ENCODE data around the gene WDR48.

- TF ChIP-seq POLR2A (IDR thresholded peaks at IDR 0.05): no peak
- TF ChIP-seq CTCF (IDR thresholded peaks at IDR 0.05): no peak
Measured at GRCh38 chr3:39133093-39133490, 81.3 kb downstream of the WDR48 start.

All from uterus (tissue), 2 donors.